Neural cell (in vitro differentiated cells): ENCODE data around the gene MCM9. TPM values are rescaled to one million over a fixed set of nuclear protein-coding genes. Genes with fewer than 3 reads are reported as not detected.

Experiments
- H2AFZ ChIP-seq: fragments of 200-600, 300-800 bp; sonication (generic), shearing (Covaris generic); 2 replicates; pipeline ENCODE4 v1.6.0; 2014; ENCODE audit warnings: low read depth, mild to moderate bottlenecking, antibody characterized with exemption, low read length, moderate library complexity
- H3F3A ChIP-seq: fragments of 200-600 bp; shearing (Covaris generic); 2 replicates; pipeline ENCODE4 v1.6.1; 2016; ENCODE audit warnings: mild to moderate bottlenecking, moderate library complexity, mixed read lengths, antibody characterized with exemption, low read length; ENCODE audit not compliant: insufficient read depth, poor library complexity, severe bottlenecking
- H3K27ac ChIP-seq: fragments of 200-600, 300-800 bp; sonication (generic), shearing (Covaris generic); 2 replicates; pipeline ENCODE4 v1.5.1; 2014; ENCODE audit warnings: mild to moderate bottlenecking, low read length, moderate library complexity
- H3K27me3 ChIP-seq: fragments of 300-800, 200-600 bp; sonication (generic), shearing (Covaris generic); 2 replicates; pipeline ENCODE4 v1.6.0; 2014; ENCODE audit warnings: mild to moderate bottlenecking, low read depth, low read length, moderate library complexity; ENCODE audit not compliant: insufficient read depth
- H3K36me3 ChIP-seq: fragments of 300-800, 200-600 bp; sonication (generic), shearing (Covaris generic); 2 replicates; pipeline ENCODE4 v1.5.1; 2014; ENCODE audit warnings: mild to moderate bottlenecking, antibody characterized with exemption, low read length, moderate library complexity; ENCODE audit not compliant: insufficient read depth
- H3K4me2 ChIP-seq: fragments of 300-800, 200-600 bp; sonication (generic), shearing (Covaris generic); 2 replicates; pipeline ENCODE4 v1.6.0; 2014; ENCODE audit warnings: mild to moderate bottlenecking, low read length
- H3K4me3 ChIP-seq: fragments of 300-800, 200-600 bp; sonication (generic), shearing (Covaris generic); 2 replicates; pipeline ENCODE4 v1.5.1; 2014; ENCODE audit warnings: mild to moderate bottlenecking, low read length, moderate library complexity
- H3K79me2 ChIP-seq: fragments of 200-600 bp; shearing (Covaris generic); replicated peaks from 2 replicates; pipeline ENCODE4 v1.6.0; 2014; ENCODE audit warnings: mild to moderate bottlenecking, low read length, moderate library complexity; ENCODE audit not compliant: insufficient read depth
- H3K9ac ChIP-seq: fragments of 300-800, 200-600 bp; sonication (generic), shearing (Covaris generic); 2 replicates; pipeline ENCODE4 v1.6.1; 2016; ENCODE audit warnings: mild to moderate bottlenecking, low read length, mixed read lengths
- H3K9me2 ChIP-seq: fragments of 200-600 bp; shearing (Covaris generic); 2 replicates; pipeline ENCODE4 v1.6.1; 2016; ENCODE audit warnings: mild to moderate bottlenecking, low read length, mixed read lengths; ENCODE audit not compliant: insufficient read depth
- H3K9me3 ChIP-seq: fragments of 200-600, 300-800 bp; sonication (generic), shearing (Covaris generic); 2 replicates; pipeline ENCODE4 v1.6.1; 2016; ENCODE audit warnings: mild to moderate bottlenecking, mixed run types, low read length, moderate library complexity, mixed read lengths
- H4K20me1 ChIP-seq: fragments of 200-600 bp; shearing (Covaris generic); 2 replicates; pipeline ENCODE4 v1.6.1; 2016; ENCODE audit warnings: mild to moderate bottlenecking, mixed run types; ENCODE audit not compliant: insufficient read depth
- EP300 ChIP-seq: fragments of 450-650 bp; conservative IDR thresholded peaks from 2 replicates; pipeline ENCODE4 v1.6.1; 2014; ENCODE audit warnings: antibody characterized with exemption, mild to moderate bottlenecking, moderate library complexity; ENCODE audit not compliant: poor library complexity, severe bottlenecking
- EZH2 ChIP-seq: fragments of 200-600, 300-800 bp; shearing (Covaris generic), sonication (generic); IDR thresholded peaks from 2 replicates; pipeline ENCODE4 v1.6.1; 2014; ENCODE audit warnings: antibody characterized with exemption, low read length, borderline replicate concordance, mild to moderate bottlenecking; ENCODE audit not compliant: insufficient read depth, poor library complexity, severe bottlenecking
- MXI1 ChIP-seq: fragments of 450-650 bp; conservative IDR thresholded peaks from 2 replicates; pipeline ENCODE4 v1.6.1; 2014; ENCODE audit warnings: antibody characterized with exemption, mild to moderate bottlenecking; ENCODE audit not compliant: poor library complexity, severe bottlenecking
- POLR2AphosphoS5 ChIP-seq: IDR thresholded peaks from 2 replicates; pipeline ENCODE4 v1.6.1; 2012
- RAD21 ChIP-seq: fragments of 450-650 bp; conservative IDR thresholded peaks from 2 replicates; pipeline ENCODE4 v1.6.1; 2014; ENCODE audit warnings: antibody characterized with exemption, mild to moderate bottlenecking, moderate library complexity
- SMC3 ChIP-seq: fragments of 450-650 bp; conservative IDR thresholded peaks from 2 replicates; pipeline ENCODE4 v1.6.1; 2014; ENCODE audit warnings: antibody characterized with exemption, mild to moderate bottlenecking, moderate library complexity; ENCODE audit not compliant: poor library complexity
- TAF1 ChIP-seq: IDR thresholded peaks from 2 replicates; pipeline ENCODE4 v1.6.1; 2012; ENCODE audit warnings: low read depth
- polyA plus RNA-seq: library from polyadenylated mRNA; depleted of rRNA; stranded (reverse); fragments of >200 nt; gene quantifications from 2 replicates; pipeline ENCODE4 v1.2.3, GENCODE V29; 2014
- TF ChIP-seq, protein P1 (sequence below): fragments of 450-650 bp; IDR thresholded peaks from 2 replicates; pipeline ENCODE4 v1.5.1; 2014; ENCODE audit warnings: antibody characterized with exemption, mild to moderate bottlenecking, moderate library complexity; ENCODE audit not compliant: poor library complexity, severe bottlenecking
- TF ChIP-seq, protein P2 (sequence below): IDR thresholded peaks from 2 replicates; pipeline ENCODE4 v1.6.1; 2012; ENCODE audit warnings: borderline replicate concordance

Gene MCM9
- polyA plus RNA-seq, 1 donor from 2014 or later = 7.8 TPM

DNA sequence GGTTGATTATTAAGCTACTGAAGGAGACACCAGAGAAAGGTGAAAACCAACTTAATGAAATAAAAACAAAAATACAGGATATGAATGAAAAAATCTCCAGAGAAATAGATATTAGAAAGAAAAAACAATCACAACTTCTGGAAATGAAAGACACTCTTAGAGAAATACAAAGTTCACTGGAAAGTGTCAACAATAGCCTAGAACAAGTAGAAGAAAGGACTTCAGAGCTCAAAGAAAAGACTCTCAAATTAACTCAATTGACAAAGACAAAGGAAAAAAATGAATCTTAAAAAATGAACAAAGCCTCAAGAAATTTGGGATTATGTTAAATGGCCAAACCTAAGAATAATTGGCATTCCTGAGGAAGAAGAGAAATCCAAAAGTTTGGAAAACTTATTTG lies 10.3 kb upstream of the MCM9 start:
- Histone ChIP-seq H3K9me3 (no peaks in the 10 kb centered on the region), H3K79me2 (no peaks in the 10 kb centered on the region), H3K27ac (no peak overlapping the region), H3K4me2 (no peak overlapping the region), H2AFZ (no peak overlapping the region), H3K4me3 (no peak overlapping the region), H3F3A (no peaks in the 10 kb centered on the region), H3K9ac (no peak overlapping the region), H3K36me3 (no peaks in the 10 kb centered on the region), H3K9me2 (no peaks in the 10 kb centered on the region), H4K20me1 (no peaks in the 10 kb centered on the region), H3K27me3 (no peaks in the 10 kb centered on the region)
- no peak for TF ChIP-seq POLR2AphosphoS5
- TF ChIP-seq EZH2 = no peak
- TF ChIP-seq MXI1 = no peak
- TF ChIP-seq TAF1 = no peak
- no peak for TF ChIP-seq SMC3
- TF ChIP-seq, protein P1, sequence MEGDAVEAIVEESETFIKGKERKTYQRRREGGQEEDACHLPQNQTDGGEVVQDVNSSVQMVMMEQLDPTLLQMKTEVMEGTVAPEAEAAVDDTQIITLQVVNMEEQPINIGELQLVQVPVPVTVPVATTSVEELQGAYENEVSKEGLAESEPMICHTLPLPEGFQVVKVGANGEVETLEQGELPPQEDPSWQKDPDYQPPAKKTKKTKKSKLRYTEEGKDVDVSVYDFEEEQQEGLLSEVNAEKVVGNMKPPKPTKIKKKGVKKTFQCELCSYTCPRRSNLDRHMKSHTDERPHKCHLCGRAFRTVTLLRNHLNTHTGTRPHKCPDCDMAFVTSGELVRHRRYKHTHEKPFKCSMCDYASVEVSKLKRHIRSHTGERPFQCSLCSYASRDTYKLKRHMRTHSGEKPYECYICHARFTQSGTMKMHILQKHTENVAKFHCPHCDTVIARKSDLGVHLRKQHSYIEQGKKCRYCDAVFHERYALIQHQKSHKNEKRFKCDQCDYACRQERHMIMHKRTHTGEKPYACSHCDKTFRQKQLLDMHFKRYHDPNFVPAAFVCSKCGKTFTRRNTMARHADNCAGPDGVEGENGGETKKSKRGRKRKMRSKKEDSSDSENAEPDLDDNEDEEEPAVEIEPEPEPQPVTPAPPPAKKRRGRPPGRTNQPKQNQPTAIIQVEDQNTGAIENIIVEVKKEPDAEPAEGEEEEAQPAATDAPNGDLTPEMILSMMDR = no peak
- TF ChIP-seq RAD21 = no peak
- TF ChIP-seq EP300 = no peak
- TF ChIP-seq, protein P2, sequence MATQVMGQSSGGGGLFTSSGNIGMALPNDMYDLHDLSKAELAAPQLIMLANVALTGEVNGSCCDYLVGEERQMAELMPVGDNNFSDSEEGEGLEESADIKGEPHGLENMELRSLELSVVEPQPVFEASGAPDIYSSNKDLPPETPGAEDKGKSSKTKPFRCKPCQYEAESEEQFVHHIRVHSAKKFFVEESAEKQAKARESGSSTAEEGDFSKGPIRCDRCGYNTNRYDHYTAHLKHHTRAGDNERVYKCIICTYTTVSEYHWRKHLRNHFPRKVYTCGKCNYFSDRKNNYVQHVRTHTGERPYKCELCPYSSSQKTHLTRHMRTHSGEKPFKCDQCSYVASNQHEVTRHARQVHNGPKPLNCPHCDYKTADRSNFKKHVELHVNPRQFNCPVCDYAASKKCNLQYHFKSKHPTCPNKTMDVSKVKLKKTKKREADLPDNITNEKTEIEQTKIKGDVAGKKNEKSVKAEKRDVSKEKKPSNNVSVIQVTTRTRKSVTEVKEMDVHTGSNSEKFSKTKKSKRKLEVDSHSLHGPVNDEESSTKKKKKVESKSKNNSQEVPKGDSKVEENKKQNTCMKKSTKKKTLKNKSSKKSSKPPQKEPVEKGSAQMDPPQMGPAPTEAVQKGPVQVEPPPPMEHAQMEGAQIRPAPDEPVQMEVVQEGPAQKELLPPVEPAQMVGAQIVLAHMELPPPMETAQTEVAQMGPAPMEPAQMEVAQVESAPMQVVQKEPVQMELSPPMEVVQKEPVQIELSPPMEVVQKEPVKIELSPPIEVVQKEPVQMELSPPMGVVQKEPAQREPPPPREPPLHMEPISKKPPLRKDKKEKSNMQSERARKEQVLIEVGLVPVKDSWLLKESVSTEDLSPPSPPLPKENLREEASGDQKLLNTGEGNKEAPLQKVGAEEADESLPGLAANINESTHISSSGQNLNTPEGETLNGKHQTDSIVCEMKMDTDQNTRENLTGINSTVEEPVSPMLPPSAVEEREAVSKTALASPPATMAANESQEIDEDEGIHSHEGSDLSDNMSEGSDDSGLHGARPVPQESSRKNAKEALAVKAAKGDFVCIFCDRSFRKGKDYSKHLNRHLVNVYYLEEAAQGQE = no peak

DNA sequence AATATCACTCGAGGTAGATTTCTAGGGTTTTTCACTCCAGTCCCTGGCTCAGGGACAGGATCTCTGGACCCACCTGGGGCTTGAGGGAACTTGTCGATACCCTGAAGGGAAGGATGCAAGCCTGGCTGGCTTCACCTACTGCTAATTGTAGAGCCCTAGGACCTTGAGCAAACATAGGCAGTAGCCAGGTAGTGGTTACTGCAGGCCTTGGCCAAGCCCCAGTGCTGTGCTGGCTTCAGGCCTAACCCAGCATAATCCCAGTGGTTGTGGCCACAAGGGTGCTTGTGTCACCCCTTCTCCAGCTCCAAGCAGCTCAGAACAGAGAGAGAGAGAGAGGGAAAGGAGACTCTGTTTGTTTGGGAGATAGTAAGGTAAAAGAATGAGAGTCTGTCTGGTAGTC lies 5.8 kb upstream of the MCM9 start:
- TF ChIP-seq EP300 = no peak
- no peak for TF ChIP-seq MXI1
- no peak for TF ChIP-seq SMC3
- TF ChIP-seq, protein P2 = no peak
- no peak for TF ChIP-seq RAD21
- TF ChIP-seq POLR2AphosphoS5 = no peak
- TF ChIP-seq, protein P1 = no peak
- no peak for TF ChIP-seq EZH2
- no peak for TF ChIP-seq TAF1
- H3K79me2 ChIP-seq = no peaks in the 10 kb centered on the region

More for the DNA sequence above, 5.8 kb upstream of the MCM9 start:
- Histone ChIP-seq H2AFZ (no peak overlapping the region), H3K27me3 (no peaks in the 10 kb centered on the region), H3K9me3 (no peaks in the 10 kb centered on the region), H3K4me3 (no peak overlapping the region), H3K9me2 (no peaks in the 10 kb centered on the region), H3K9ac (no peak overlapping the region), H3F3A (no peaks in the 10 kb centered on the region), H3K27ac (no peak overlapping the region), H3K36me3 (no peaks in the 10 kb centered on the region), H3K4me2 (no peak overlapping the region), H4K20me1 (no peaks in the 10 kb centered on the region)
